HEK293 (cell line): ENCODE data around the gene POLA2.

Experiments
- FEZF1 ChIP-seq: fragments of 450-650 bp; formaldehyde crosslinking; IDR thresholded peaks from 2 replicates; pipeline ENCODE4 v1.5.1; 2016; ENCODE audit warnings: missing biosample characterization, missing genetic modification characterization
- GLIS1 ChIP-seq: fragments of 450-650 bp; formaldehyde crosslinking; IDR thresholded peaks from 2 replicates; pipeline ENCODE4 v1.5.1; 2016; ENCODE audit warnings: missing biosample characterization, missing genetic modification characterization
- GLIS2 ChIP-seq: fragments of 450-650 bp; formaldehyde crosslinking; IDR thresholded peaks from 2 replicates; pipeline ENCODE4 v1.5.1; 2016; ENCODE audit warnings: missing biosample characterization, missing genetic modification characterization
- KLF1 ChIP-seq: fragments of 450-650 bp; formaldehyde crosslinking; IDR thresholded peaks from 2 replicates; pipeline ENCODE4 v1.5.1; 2016; ENCODE audit warnings: missing biosample characterization, missing genetic modification characterization
- KLF8 ChIP-seq: fragments of 450-650 bp; formaldehyde crosslinking; IDR thresholded peaks from 2 replicates; pipeline ENCODE4 v1.5.1; 2016; ENCODE audit warnings: missing biosample characterization, missing genetic modification characterization
- MEIS1 ChIP-seq: sonication (generic); formaldehyde crosslinking; IDR thresholded peaks from 2 replicates; pipeline ENCODE4 v1.8.1; 2022; ENCODE audit warnings: missing genetic modification reagents, mild to moderate bottlenecking, borderline replicate concordance
- MYNN ChIP-seq: fragments of 450-650 bp; formaldehyde crosslinking; IDR thresholded peaks from 2 replicates; pipeline ENCODE4 v1.5.1; 2016; ENCODE audit warnings: missing biosample characterization, missing genetic modification characterization, borderline replicate concordance
- OSR2 ChIP-seq: fragments of 450-650 bp; formaldehyde crosslinking; IDR thresholded peaks from 2 replicates; pipeline ENCODE4 v1.5.1; 2016; ENCODE audit warnings: missing biosample characterization, missing genetic modification characterization
- OVOL3 ChIP-seq: fragments of 450-650 bp; formaldehyde crosslinking; IDR thresholded peaks from 2 replicates; pipeline ENCODE4 v1.5.1; 2016; ENCODE audit warnings: missing biosample characterization, missing genetic modification characterization
- ZBTB20 ChIP-seq: fragments of 450-650 bp; formaldehyde crosslinking; IDR thresholded peaks from 2 replicates; pipeline ENCODE4 v1.5.1; 2016; ENCODE audit warnings: missing biosample characterization, missing genetic modification characterization
- ZNF221 ChIP-seq: fragments of 450-650 bp; formaldehyde crosslinking; IDR thresholded peaks from 2 replicates; pipeline ENCODE4 v1.5.1; 2017; ENCODE audit warnings: missing biosample characterization, missing genetic modification characterization, borderline replicate concordance
- ZNF324 ChIP-seq: fragments of 450-650 bp; formaldehyde crosslinking; IDR thresholded peaks from 2 replicates; pipeline ENCODE4 v1.5.1; 2016; ENCODE audit warnings: missing biosample characterization, missing genetic modification characterization
- ZNF335 ChIP-seq: fragments of 450-650 bp; formaldehyde crosslinking; conservative IDR thresholded peaks from 2 replicates; pipeline ENCODE4 v1.5.1; 2016; ENCODE audit warnings: missing biosample characterization, missing genetic modification characterization
- ZNF341 ChIP-seq: fragments of 450-650 bp; formaldehyde crosslinking; IDR thresholded peaks from 2 replicates; pipeline ENCODE4; 2016; ENCODE audit warnings: low read depth, missing biosample characterization, missing genetic modification characterization
- ZNF426 ChIP-seq: fragments of 450-650 bp; formaldehyde crosslinking; IDR thresholded peaks from 2 replicates; pipeline ENCODE4 v1.5.1; 2017; ENCODE audit warnings: missing biosample characterization, missing genetic modification characterization, mild to moderate bottlenecking, inconsistent platforms, moderate library complexity
- ZNF544 ChIP-seq: fragments of 450-650 bp; formaldehyde crosslinking; IDR thresholded peaks from 2 replicates; pipeline ENCODE4 v1.5.0; 2017; ENCODE audit warnings: missing biosample characterization, missing genetic modification characterization
- ZNF596 ChIP-seq: fragments of 450-650 bp; IDR thresholded peaks from 2 replicates; pipeline ENCODE4 v1.5.0; 2018; ENCODE audit warnings: missing biosample characterization, mild to moderate bottlenecking, missing genetic modification characterization, moderate library complexity
- ZNF610 ChIP-seq: fragments of 450-650 bp; formaldehyde crosslinking; IDR thresholded peaks from 2 replicates; pipeline ENCODE4 v1.5.1; 2016; ENCODE audit warnings: missing biosample characterization, missing genetic modification characterization, borderline replicate concordance
- ZNF658 ChIP-seq: fragments of 450-650 bp; formaldehyde crosslinking; IDR thresholded peaks from 2 replicates; pipeline ENCODE4; 2016; ENCODE audit warnings: missing biosample characterization, missing genetic modification characterization
- ZNF660 ChIP-seq: fragments of 450-650 bp; IDR thresholded peaks from 2 replicates; pipeline ENCODE4 v1.5.1; 2018; ENCODE audit warnings: missing biosample characterization, mild to moderate bottlenecking, missing genetic modification characterization
- ZNF707 ChIP-seq: fragments of 450-650 bp; formaldehyde crosslinking; IDR thresholded peaks from 2 replicates; pipeline ENCODE4 v1.5.1; 2016; ENCODE audit warnings: missing biosample characterization, missing genetic modification characterization
- ZNF768 ChIP-seq: fragments of 450-650 bp; formaldehyde crosslinking; IDR thresholded peaks from 2 replicates; pipeline ENCODE4 v1.5.1; 2018; ENCODE audit warnings: missing biosample characterization, mild to moderate bottlenecking, missing genetic modification characterization
- TF ChIP-seq, protein P1 (sequence below): fragments of 450-650 bp; formaldehyde crosslinking; IDR thresholded peaks from 2 replicates; pipeline ENCODE4 v1.5.1; 2016; ENCODE audit warnings: missing biosample characterization, missing genetic modification characterization
- TF ChIP-seq, protein P2 (sequence below): fragments of 450-650 bp; formaldehyde crosslinking; IDR thresholded peaks from 2 replicates; pipeline ENCODE4 v1.5.1; 2016; ENCODE audit warnings: missing biosample characterization, missing genetic modification characterization
- TF ChIP-seq, protein P3 (sequence below): fragments of 450-650 bp; formaldehyde crosslinking; IDR thresholded peaks from 2 replicates; pipeline ENCODE4 v1.5.1; 2016; ENCODE audit warnings: missing biosample characterization, missing genetic modification characterization
- TF ChIP-seq, protein P4 (sequence below): fragments of 450-650 bp; formaldehyde crosslinking; IDR thresholded peaks from 2 replicates; pipeline ENCODE4 v1.5.1; 2016; ENCODE audit warnings: missing biosample characterization, missing genetic modification characterization
- TF ChIP-seq, protein P5 (sequence below): fragments of 450-650 bp; formaldehyde crosslinking; IDR thresholded peaks from 2 replicates; pipeline ENCODE4 v1.5.1; 2016; ENCODE audit warnings: missing biosample characterization, missing genetic modification characterization
- TF ChIP-seq, protein P6 (sequence below): fragments of 450-650 bp; formaldehyde crosslinking; IDR thresholded peaks from 2 replicates; pipeline ENCODE4 v1.5.1; 2016; ENCODE audit warnings: missing biosample characterization, missing genetic modification characterization, low read depth

POLA2 gene

DNA sequence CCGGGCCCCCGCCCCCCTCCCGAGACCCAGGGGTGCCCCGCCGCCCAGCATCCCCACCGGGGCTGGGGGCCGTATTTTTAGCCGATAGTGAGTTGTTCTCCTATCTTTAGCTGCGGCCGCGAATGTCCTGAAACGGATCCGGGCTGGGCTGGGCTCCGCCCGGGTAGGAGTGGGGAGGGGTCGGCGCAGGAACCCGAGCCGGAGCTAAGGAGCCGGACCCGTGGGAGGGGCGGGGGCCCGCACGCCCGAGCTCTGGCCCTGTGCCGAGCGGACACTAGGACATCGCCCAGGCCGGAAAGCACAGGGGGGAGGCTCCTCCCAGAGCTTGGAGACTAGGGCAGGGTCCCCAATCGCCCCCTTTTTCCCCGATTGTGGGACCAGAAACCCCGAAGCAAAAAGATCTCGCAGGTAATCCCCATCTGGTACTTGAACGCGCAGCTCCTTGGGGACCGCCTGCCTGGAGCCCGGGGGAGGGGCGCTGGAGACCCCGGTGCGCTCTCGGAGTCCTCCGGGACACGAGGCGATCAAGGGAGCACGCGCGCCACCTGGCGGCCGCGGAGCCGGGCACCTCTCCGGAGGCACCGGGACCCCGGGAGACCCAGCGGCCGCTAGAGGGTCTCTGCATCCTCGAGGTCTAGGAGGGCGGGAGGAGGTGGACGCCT is 53.6 kb downstream of the POLA2 start (continued):
- TF ChIP-seq, protein P1, sequence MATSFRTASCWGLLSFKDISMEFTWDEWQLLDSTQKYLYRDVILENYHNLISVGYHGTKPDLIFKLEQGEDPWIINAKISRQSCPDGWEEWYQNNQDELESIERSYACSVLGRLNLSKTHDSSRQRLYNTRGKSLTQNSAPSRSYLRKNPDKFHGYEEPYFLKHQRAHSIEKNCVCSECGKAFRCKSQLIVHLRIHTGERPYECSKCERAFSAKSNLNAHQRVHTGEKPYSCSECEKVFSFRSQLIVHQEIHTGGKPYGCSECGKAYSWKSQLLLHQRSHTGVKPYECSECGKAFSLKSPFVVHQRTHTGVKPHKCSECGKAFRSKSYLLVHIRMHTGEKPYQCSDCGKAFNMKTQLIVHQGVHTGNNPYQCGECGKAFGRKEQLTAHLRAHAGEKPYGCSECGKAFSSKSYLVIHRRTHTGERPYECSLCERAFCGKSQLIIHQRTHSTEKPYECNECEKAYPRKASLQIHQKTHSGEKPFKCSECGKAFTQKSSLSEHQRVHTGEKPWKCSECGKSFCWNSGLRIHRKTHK (tag by site-specific recombination): no peak
- TF ChIP-seq GLIS2 (peak; percentile 72), ZNF324 (tag by site-specific recombination) (no peak), ZNF660 (tag by site-specific recombination) (peak; percentile 29; the same call in 1 of the 2 replicates), ZNF426 (tag by site-specific recombination) (no peak), ZNF596 (tag by site-specific recombination) (no peak), ZNF335 (tag by site-specific recombination) (peak; percentile 59), ZNF658 (tag by site-specific recombination) (no peak), ZNF221 (tag by site-specific recombination) (no peak), OSR2 (tag by site-specific recombination) (no peak), KLF1 (tag by site-specific recombination) (peak; percentile 61), MEIS1 (no peak), OVOL3 (tag by site-specific recombination) (no peak), ZNF707 (tag by site-specific recombination) (no peak), KLF8 (tag by site-specific recombination) (peak; percentile 78), ZNF341 (tag by site-specific recombination) (no peak), ZNF610 (no peak), ZBTB20 (peak; percentile 43; the same call in 1 of the 2 replicates), GLIS1 (peak; percentile 44), FEZF1 (tag by site-specific recombination) (no peak), ZNF768 (tag by site-specific recombination) (no peak), MYNN (tag by site-specific recombination) (no peak), ZNF544 (no peak)
- TF ChIP-seq, protein P2, sequence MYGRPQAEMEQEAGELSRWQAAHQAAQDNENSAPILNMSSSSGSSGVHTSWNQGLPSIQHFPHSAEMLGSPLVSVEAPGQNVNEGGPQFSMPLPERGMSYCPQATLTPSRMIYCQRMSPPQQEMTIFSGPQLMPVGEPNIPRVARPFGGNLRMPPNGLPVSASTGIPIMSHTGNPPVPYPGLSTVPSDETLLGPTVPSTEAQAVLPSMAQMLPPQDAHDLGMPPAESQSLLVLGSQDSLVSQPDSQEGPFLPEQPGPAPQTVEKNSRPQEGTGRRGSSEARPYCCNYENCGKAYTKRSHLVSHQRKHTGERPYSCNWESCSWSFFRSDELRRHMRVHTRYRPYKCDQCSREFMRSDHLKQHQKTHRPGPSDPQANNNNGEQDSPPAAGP (tag by site-specific recombination): peak; percentile 46; the same call in 1 of the 2 replicates
- TF ChIP-seq, protein P3, sequence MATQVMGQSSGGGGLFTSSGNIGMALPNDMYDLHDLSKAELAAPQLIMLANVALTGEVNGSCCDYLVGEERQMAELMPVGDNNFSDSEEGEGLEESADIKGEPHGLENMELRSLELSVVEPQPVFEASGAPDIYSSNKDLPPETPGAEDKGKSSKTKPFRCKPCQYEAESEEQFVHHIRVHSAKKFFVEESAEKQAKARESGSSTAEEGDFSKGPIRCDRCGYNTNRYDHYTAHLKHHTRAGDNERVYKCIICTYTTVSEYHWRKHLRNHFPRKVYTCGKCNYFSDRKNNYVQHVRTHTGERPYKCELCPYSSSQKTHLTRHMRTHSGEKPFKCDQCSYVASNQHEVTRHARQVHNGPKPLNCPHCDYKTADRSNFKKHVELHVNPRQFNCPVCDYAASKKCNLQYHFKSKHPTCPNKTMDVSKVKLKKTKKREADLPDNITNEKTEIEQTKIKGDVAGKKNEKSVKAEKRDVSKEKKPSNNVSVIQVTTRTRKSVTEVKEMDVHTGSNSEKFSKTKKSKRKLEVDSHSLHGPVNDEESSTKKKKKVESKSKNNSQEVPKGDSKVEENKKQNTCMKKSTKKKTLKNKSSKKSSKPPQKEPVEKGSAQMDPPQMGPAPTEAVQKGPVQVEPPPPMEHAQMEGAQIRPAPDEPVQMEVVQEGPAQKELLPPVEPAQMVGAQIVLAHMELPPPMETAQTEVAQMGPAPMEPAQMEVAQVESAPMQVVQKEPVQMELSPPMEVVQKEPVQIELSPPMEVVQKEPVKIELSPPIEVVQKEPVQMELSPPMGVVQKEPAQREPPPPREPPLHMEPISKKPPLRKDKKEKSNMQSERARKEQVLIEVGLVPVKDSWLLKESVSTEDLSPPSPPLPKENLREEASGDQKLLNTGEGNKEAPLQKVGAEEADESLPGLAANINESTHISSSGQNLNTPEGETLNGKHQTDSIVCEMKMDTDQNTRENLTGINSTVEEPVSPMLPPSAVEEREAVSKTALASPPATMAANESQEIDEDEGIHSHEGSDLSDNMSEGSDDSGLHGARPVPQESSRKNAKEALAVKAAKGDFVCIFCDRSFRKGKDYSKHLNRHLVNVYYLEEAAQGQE: no peak; the same call in 1 of the 2 replicates
- TF ChIP-seq, protein P4, sequence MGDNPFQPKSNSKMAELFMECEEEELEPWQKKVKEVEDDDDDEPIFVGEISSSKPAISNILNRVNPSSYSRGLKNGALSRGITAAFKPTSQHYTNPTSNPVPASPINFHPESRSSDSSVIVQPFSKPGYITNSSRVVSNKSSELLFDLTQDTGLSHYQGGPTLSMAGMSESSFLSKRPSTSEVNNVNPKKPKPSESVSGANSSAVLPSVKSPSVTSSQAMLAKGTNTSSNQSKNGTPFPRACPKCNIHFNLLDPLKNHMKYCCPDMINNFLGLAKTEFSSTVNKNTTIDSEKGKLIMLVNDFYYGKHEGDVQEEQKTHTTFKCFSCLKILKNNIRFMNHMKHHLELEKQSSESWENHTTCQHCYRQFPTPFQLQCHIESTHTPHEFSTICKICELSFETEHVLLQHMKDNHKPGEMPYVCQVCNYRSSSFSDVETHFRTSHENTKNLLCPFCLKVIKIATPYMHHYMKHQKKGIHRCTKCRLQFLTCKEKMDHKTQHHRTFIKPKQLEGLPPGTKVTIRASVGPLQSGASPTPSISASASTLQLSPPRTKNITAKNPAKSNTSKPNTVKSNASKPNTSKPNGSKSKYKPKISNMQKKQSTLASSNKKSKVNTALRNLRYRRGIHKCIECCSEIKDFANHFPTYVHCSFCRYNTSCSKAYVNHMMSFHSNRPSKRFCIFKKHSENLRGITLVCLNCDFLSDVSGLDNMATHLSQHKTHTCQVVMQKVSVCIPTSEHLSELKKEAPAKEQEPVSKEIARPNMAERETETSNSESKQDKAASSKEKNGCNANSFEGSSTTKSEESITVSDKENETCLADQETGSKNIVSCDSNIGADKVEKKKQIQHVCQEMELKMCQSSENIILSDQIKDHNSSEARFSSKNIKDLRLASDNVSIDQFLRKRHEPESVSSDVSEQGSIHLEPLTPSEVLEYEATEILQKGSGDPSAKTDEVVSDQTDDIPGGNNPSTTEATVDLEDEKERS (tag by site-specific recombination): no peak
- TF ChIP-seq, protein P5, sequence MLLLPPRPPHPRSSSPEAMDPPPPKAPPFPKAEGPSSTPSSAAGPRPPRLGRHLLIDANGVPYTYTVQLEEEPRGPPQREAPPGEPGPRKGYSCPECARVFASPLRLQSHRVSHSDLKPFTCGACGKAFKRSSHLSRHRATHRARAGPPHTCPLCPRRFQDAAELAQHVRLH: no peak
- TF ChIP-seq, protein P6, sequence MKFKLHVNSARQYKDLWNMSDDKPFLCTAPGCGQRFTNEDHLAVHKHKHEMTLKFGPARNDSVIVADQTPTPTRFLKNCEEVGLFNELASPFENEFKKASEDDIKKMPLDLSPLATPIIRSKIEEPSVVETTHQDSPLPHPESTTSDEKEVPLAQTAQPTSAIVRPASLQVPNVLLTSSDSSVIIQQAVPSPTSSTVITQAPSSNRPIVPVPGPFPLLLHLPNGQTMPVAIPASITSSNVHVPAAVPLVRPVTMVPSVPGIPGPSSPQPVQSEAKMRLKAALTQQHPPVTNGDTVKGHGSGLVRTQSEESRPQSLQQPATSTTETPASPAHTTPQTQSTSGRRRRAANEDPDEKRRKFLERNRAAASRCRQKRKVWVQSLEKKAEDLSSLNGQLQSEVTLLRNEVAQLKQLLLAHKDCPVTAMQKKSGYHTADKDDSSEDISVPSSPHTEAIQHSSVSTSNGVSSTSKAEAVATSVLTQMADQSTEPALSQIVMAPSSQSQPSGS (tag by site-specific recombination): no peak
